ENCODE results near the gene LPCAT1. TPM values are rescaled to one million over a fixed set of nuclear protein-coding genes. Genes with fewer than 3 reads are reported as not detected.

Gene LPCAT1
- total RNA-seq, 4 donors from 2014 or later = 23.4 to 45.3 (median 26.8) TPM

GRCh38 chr5:1548702-1549474 is 25.1 kb upstream of the LPCAT1 start:
- H3K9me3 ChIP-seq = no peaks in the 10 kb centered on the region

GRCh38 chr5:1547655-1548054 is 23.9 kb upstream of the LPCAT1 start:
- no peaks in the 10 kb centered on the region for H3K36me3 ChIP-seq
- 94 to 96% methylated on average over 6 of the region's 6 CpGs for WGBS, 2 donors
- H3K27me3 ChIP-seq = peaks cover 0 to 8% of the 10 kb centered on the region in 2 donors
- no peak for TF ChIP-seq EP300 (IDR thresholded peaks at IDR 0.05)
- TF ChIP-seq, protein P1, sequence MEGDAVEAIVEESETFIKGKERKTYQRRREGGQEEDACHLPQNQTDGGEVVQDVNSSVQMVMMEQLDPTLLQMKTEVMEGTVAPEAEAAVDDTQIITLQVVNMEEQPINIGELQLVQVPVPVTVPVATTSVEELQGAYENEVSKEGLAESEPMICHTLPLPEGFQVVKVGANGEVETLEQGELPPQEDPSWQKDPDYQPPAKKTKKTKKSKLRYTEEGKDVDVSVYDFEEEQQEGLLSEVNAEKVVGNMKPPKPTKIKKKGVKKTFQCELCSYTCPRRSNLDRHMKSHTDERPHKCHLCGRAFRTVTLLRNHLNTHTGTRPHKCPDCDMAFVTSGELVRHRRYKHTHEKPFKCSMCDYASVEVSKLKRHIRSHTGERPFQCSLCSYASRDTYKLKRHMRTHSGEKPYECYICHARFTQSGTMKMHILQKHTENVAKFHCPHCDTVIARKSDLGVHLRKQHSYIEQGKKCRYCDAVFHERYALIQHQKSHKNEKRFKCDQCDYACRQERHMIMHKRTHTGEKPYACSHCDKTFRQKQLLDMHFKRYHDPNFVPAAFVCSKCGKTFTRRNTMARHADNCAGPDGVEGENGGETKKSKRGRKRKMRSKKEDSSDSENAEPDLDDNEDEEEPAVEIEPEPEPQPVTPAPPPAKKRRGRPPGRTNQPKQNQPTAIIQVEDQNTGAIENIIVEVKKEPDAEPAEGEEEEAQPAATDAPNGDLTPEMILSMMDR (IDR thresholded peaks at IDR 0.05) = no peak
- no peak for TF ChIP-seq POLR2A (IDR thresholded peaks at IDR 0.05)
- H3K4me1 ChIP-seq = peaks cover 0 to 36% (median 3%) of the 10 kb centered on the region in 4 donors
- no peak for DNase-seq (ENCODE audit: low spot score in 2 of 2)
- no peak overlapping the region for H3K27ac ChIP-seq
- no peaks in the 10 kb centered on the region for H3K9me3 ChIP-seq
- H3K4me3 ChIP-seq = no peak overlapping the region

More at GRCh38 chr5:1548702-1549474, 25.1 kb upstream of the LPCAT1 start:
- Histone ChIP-seq H3K4me3 (no peak overlapping the region), H3K27ac (no peak overlapping the region), H3K36me3 (no peaks in the 10 kb centered on the region), H3K4me1 (peaks cover 0 to 38% (median 8%) of the 10 kb centered on the region in 4 donors), H3K27me3 (peaks cover 0 to 8% of the 10 kb centered on the region in 2 donors)
- 88 to 90% methylated on average over 33 of the region's 33 CpGs for WGBS, 2 donors
- no peak for DNase-seq (ENCODE audit: low spot score in 2 of 2)
- TF ChIP-seq POLR2A (IDR thresholded peaks at IDR 0.05) (no peak), EP300 (IDR thresholded peaks at IDR 0.05) (no peak)
- TF ChIP-seq, protein P1 (IDR thresholded peaks at IDR 0.05) = no peak

DNA sequence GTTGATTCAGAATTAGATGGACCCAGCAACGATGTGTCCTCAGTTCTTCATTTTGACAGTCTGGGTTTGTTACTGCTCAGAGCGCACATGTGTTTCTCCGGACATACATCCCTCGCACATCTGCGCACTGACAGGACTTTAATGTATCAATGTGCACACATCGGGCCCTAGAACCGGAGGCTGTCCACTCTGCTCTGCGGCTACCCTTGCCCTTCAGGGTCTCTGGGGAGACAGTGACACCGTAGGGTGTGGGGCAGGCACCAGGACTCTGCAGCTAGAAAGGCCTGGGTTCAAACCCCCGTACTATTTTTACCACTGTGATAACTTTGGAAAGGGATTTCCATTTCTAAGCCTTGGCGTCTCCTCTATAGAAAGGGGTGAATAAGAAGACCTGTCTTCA is 23.5 kb upstream of the LPCAT1 start:
- 92 to 94% methylated on average over 11 of the region's 11 CpGs for WGBS, 2 donors
- TF ChIP-seq EP300 (IDR thresholded peaks at IDR 0.05) (no peak), POLR2A (IDR thresholded peaks at IDR 0.05) (no peak)
- TF ChIP-seq, protein P1 (IDR thresholded peaks at IDR 0.05) = no peak
- peaks cover 0 to 39% (median 2%) of the 10 kb centered on the region in 4 donors for H3K4me1 ChIP-seq
- H3K27me3 ChIP-seq = peaks cover 0 to 8% of the 10 kb centered on the region in 2 donors
- no peaks in the 10 kb centered on the region for H3K36me3 ChIP-seq
- no peak overlapping the region for H3K4me3 ChIP-seq
- H3K9me3 ChIP-seq = no peaks in the 10 kb centered on the region
- H3K27ac ChIP-seq = no peak overlapping the region
- no peak for DNase-seq (ENCODE audit: low spot score in 2 of 2)

DNA sequence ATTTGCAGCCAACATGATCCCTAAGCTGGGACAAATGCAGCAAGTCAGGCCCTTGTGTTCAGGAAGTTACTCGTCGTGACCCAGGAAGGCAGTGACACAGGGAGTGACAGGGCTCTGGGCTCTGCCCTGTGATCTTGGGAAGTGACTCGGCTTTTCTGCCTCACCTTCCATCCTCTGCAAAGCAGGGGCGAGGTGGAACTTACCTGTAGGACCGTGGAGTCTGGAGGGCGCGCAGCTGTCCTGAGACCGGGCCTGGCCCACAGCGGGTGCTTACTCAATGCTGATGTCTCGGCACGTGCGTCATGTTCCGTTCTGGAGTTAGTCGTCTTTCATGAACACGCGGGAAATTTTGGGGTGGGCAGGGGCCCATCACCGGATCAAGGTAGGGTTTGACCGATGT is 22.8 kb upstream of the LPCAT1 start:
- Histone ChIP-seq H3K9me3 (no peaks in the 10 kb centered on the region), H3K27ac (no peak overlapping the region), H3K4me1 (peaks cover 0 to 39% (median 2%) of the 10 kb centered on the region in 4 donors), H3K27me3 (peaks cover 0 to 8% of the 10 kb centered on the region in 2 donors), H3K4me3 (no peak overlapping the region), H3K36me3 (no peaks in the 10 kb centered on the region)
- TF ChIP-seq EP300 (IDR thresholded peaks at IDR 0.05) = no peak
- TF ChIP-seq, protein P1 (IDR thresholded peaks at IDR 0.05) = no peak
- TF ChIP-seq POLR2A (IDR thresholded peaks at IDR 0.05) = no peak
- DNase-seq (ENCODE audit: low spot score in 2 of 2) = no peak
- 90 to 92% methylated on average over 18 of the region's 18 CpGs for WGBS, 2 donors

- TF ChIP-seq POLR2A (IDR thresholded peaks at IDR 0.05) = no peak
- TF ChIP-seq, protein P1 (IDR thresholded peaks at IDR 0.05) = no peak
- TF ChIP-seq EP300 (IDR thresholded peaks at IDR 0.05) = no peak
- peaks cover 0 to 8% of the 10 kb centered on the region in 2 donors for H3K27me3 ChIP-seq
- H3K9me3 ChIP-seq = no peaks in the 10 kb centered on the region
- H3K36me3 ChIP-seq = no peaks in the 10 kb centered on the region
- no peak overlapping the region for H3K27ac ChIP-seq
- H3K4me1 ChIP-seq = peaks cover 0 to 36% (median 2%) of the 10 kb centered on the region in 4 donors
- WGBS, 2 donors = 62 to 69% methylated on average over 6 of the region's 6 CpGs
- DNase-seq (ENCODE audit: low spot score in 2 of 2) = no peak
- H3K4me3 ChIP-seq = no peak overlapping the region
These were observed 22.1 kb upstream of the LPCAT1 start for GRCh38 chr5:1545805-1546355.

Measured in tibial nerve (tissue), 4 donors.